Vagina (tissue), 2 donors: ENCODE measurements around the gene CACNA1I.
"Not testable (repeated sequence)": the region's sequence is repeated elsewhere in the genome, so short reads cannot be mapped to it uniquely, and the experiment has no call there.

Experiments
- POLR2AphosphoS5 ChIP-seq, 2 donors: sonication (generic); formaldehyde crosslinking; IDR thresholded peaks; one replicate each; pipeline ENCODE4 v1.9.0; 2017; ENCODE audit warnings: antibody characterized with exemption in 2 of 2, mild to moderate bottlenecking in 2 of 2, low read depth in 1 of 2; ENCODE audit not compliant: insufficient read depth in 1 of 2
- TF ChIP-seq, protein P1 (sequence below), 3 experiments: fragments of 450-650 bp in 2 of 3; fragments of 200-600 bp in 1 of 3; sonication (generic) in 1 of 3; IDR thresholded peaks; one replicate each; pipeline ENCODE4 v1.5.1; 2017 to 2019; ENCODE audit warnings: antibody characterized with exemption in 3 of 3, mild to moderate bottlenecking in 2 of 3, moderate library complexity in 2 of 3

GRCh38 chr22:39521106-39521885 lies 49.3 kb upstream of the CACNA1I start:
- not testable (repeated sequence) for TF ChIP-seq POLR2AphosphoS5 (IDR thresholded peaks at IDR 0.05; ENCODE audit: insufficient read depth in 1 of 2, low read depth in 1 of 2)
- TF ChIP-seq, protein P1, sequence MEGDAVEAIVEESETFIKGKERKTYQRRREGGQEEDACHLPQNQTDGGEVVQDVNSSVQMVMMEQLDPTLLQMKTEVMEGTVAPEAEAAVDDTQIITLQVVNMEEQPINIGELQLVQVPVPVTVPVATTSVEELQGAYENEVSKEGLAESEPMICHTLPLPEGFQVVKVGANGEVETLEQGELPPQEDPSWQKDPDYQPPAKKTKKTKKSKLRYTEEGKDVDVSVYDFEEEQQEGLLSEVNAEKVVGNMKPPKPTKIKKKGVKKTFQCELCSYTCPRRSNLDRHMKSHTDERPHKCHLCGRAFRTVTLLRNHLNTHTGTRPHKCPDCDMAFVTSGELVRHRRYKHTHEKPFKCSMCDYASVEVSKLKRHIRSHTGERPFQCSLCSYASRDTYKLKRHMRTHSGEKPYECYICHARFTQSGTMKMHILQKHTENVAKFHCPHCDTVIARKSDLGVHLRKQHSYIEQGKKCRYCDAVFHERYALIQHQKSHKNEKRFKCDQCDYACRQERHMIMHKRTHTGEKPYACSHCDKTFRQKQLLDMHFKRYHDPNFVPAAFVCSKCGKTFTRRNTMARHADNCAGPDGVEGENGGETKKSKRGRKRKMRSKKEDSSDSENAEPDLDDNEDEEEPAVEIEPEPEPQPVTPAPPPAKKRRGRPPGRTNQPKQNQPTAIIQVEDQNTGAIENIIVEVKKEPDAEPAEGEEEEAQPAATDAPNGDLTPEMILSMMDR (IDR thresholded peaks at IDR 0.05): not testable (repeated sequence)
